CD4-positive, alpha-beta T cell treated with Interferon alpha-2 for 1 hour (primary cell): ENCODE data around the gene TMEM121.
"Not testable (repeated sequence)": the region's sequence is repeated elsewhere in the genome, so short reads cannot be mapped to it uniquely, and the experiment has no call there.

Experiments
- DNase-seq, 2 donors: peaks; one replicate each; pipeline ENCODE4 v3.0.0-alpha.2; 2020 to 2022

Gene TMEM121

GRCh38 chr14:105528586-105529318 is 2.4 kb downstream of the TMEM121 start:
- no peak for DNase-seq

GRCh38 chr14:105529319-105529568 is 2.9 kb downstream of the TMEM121 start:
- DNase-seq = no peak

GRCh38 chr14:105529569-105530284 is 3.3 kb downstream of the TMEM121 start:
- DNase-seq = peak; percentile 23 to 41

GRCh38 chr14:105530285-105531087 is 4.1 kb downstream of the TMEM121 start:
- no peak for DNase-seq

- DNase-seq = no peak
Observed at GRCh38 chr14:105531088-105531893, 4.9 kb downstream of the TMEM121 start.

GRCh38 chr14:105531894-105532623 is 5.7 kb downstream of the TMEM121 start:
- DNase-seq = no peak

- peak in 1 of 2 donors; percentile 46 for DNase-seq
Observed at GRCh38 chr14:105532735-105533141, 6.4 kb downstream of the TMEM121 start.

GRCh38 chr14:105533391-105533790 is 7.0 kb downstream of the TMEM121 start:
- no peak for DNase-seq

GRCh38 chr14:105533811-105534498 is 7.6 kb downstream of the TMEM121 start:
- DNase-seq = no peak

- DNase-seq = no peak
Observed at GRCh38 chr14:105534586-105534985, 8.2 kb downstream of the TMEM121 start.

GRCh38 chr14:105536051-105536450 is 9.7 kb downstream of the TMEM121 start:
- no peak for DNase-seq

- DNase-seq = no peak
Observed at GRCh38 chr14:105536691-105537579, 10.6 kb downstream of the TMEM121 start.

GRCh38 chr14:105537580-105538474 is 11.4 kb downstream of the TMEM121 start:
- DNase-seq = peak; percentile 56 to 72

- DNase-seq = no peak
Observed at GRCh38 chr14:105538481-105539049, 12.2 kb downstream of the TMEM121 start.

- no peak for DNase-seq
Observed at GRCh38 chr14:105540811-105541210, 14.4 kb downstream of the TMEM121 start.

- DNase-seq = no peak
Observed at GRCh38 chr14:105541218-105541875, 15.0 kb downstream of the TMEM121 start.

GRCh38 chr14:105545676-105546075 is 19.3 kb downstream of the TMEM121 start:
- DNase-seq = not testable (repeated sequence)

GRCh38 chr14:105546410-105546809 is 20.0 kb downstream of the TMEM121 start:
- DNase-seq = not testable (repeated sequence)
